HG03439 (cell line): ENCODE data around the gene DYNLL1.
"Not testable (repeated sequence)": the region's sequence is repeated elsewhere in the genome, so short reads cannot be mapped to it uniquely, and the experiment has no call there.

Experiments
- ATAC-seq: cut with Tn5 transposase; IDR thresholded peaks from one replicate; pipeline ENCODE4 v1.9.1; 2021; ENCODE audit warnings: mild to moderate bottlenecking, moderate library complexity; ENCODE audit not compliant: unreplicated experiment

The DYNLL1 gene

DNA sequence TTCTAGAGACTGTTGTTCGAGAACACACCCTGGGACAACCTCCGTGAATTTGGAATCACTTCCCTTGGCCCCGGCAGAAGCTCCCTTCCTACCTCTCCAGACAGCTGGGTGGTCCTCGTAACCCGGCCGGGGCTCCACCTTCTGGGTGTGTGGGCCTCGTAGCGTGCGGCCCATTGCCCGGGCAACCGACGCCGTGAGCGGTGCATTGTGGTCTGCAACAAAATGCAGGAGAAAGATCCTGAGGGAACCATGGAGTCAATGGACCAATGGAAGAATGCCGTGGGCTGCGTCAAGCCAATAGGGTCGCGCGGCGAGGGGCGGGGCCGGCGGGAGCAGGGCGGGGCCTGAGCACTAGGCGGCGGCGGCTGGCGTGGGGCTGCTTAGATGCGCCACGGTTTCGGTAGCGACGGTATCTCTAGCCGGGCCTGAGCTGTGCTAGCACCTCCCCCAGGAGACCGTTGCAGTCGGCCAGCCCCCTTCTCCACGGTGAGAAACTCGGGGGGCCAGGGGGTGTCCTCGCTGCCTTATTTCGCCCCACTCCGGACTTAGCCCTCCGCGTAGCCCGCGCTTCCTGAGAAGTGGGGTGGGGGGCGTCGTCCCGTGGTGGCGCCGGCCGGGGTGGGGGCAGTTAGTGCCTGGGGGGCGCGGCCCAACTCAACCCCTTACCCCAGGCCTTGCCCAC lies at the start of gene DYNLL1:
DYNLL1 (plus strand) TSS at position 383 of the 682 bp plus-strand sequence. CDS start 309 bp downstream, outside the sequence.
- ATAC-seq = peak; percentile 93

DNA sequence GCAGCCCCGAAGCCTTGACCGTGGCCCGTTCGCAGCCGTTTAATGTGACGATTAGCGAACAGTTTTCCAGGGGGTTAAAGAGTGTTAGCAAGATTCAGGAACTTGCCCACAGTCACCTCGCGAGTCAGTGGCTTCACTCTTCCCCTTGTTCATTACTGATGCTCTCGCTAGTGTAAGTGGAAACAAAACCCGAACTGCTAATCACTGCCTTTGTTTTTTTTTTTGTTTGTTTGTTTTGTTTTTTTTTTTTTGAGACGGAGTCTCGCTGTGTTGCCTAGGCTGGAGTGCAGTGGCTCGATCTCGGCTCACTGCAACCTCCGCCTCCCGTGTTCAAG lies 49.1 kb upstream of the DYNLL1 start:
- not testable (repeated sequence) for ATAC-seq

DNA sequence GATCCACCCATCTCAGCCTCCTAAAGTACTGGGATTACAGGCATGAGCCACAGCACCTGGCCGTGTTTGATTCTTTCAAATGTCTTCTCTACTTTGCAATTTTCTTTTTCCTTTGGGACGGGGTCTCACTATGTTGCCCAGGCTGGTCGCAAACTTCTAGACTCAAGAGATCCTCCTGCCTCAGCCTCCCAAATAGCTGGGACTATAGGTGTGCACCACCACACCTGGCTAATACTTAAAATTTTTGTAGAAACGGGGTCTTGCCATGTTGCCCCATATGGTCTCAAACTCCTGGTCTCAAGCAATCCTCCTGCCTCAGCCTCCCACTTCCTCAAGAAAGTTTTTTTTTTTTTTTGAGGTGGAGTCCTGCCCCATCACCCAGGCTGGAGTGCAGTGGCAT lies 47.9 kb upstream of the DYNLL1 start:
- no peak for ATAC-seq

DNA sequence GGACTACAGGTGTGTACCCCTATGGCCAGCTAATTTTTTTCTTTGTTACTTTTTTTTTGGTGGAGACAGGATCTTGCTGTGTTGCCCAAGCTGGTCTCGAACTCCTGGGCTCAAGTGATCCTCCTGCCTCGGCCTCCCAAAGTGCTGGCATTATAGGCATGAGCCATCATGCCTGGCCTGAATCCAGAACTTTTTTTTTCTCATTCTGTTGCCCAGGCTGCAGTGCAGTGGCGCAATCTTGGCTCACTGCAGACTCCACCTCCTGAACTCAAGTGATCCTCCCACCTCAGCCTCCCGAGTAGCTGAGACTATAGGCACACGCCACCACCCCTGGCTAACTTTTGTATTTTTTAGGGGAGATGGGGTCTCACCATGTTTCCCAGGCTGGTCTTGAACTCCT lies 43.4 kb upstream of the DYNLL1 start:
- not testable (repeated sequence) for ATAC-seq

DNA sequence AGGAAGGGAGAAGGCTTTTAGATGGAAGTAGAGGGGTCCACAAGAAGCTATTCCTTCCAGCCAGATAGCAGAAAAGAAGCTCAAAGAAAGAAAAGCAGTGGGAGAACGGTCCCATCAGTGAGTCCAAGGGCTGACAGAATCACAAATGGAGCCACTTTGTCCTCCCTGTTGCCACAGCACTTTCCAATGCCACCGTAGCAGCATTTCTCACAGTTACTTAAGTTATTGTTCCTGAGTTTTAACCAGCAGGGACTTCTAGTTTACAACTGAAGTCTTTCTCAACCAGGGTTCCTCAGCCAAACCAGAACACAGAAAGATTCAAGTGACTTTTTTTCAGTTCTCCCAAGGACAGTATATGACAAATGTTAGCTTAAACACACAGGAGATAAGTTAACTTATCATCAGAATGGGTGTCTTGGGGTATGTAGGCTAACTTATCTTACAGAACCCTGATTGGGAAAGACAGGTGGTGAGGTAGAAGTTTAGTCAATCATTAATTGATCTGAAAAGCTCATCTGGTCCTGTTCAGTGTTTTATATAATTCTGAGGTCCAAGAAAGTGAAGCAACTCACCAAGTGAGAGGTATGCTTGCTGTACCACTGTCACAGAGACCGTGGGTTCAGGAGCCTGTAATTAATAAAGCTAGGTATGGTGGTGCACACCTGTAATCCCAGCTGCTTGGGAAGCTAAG lies 42.7 kb upstream of the DYNLL1 start:
- no peak for ATAC-seq

DNA sequence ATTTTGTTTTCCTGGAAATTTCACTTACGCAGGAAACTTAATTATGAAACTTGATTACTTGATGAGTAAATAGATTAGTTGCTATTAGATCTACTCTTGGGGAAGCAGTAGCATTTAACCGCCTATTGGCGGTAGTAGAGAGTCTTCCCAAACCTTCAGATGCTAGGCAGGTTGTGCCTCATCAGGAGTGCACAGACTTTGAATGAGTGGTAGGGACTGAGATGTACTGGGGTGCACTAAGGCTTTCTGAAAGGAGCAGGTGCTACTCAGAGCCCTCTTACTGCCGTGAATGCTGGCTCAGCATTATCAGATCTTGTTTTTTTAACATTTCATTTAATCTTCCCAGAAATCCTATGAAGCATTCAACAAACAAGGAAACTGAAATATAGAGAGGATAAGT lies 41.9 kb upstream of the DYNLL1 start:
- ATAC-seq = no peak

DNA sequence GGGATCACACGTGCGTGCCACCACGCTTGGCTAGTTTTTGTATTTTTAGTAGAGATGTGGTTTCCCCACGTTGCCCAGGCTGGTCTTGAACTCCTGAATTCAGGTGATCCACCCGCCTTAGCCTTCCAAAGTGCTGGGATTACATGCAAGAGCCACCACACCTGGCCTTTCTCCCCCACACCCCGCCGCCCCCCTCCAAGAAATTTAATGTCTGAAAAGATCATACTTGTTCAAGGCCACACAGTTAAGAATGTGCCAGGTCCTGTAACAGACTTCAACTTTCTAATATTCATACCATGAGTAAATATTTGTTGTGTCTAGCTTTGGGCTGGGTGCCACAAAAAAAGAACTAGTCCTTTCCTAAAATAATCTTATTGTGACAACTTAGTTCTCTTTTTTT lies 40.6 kb upstream of the DYNLL1 start:
- ATAC-seq = no peak

DNA sequence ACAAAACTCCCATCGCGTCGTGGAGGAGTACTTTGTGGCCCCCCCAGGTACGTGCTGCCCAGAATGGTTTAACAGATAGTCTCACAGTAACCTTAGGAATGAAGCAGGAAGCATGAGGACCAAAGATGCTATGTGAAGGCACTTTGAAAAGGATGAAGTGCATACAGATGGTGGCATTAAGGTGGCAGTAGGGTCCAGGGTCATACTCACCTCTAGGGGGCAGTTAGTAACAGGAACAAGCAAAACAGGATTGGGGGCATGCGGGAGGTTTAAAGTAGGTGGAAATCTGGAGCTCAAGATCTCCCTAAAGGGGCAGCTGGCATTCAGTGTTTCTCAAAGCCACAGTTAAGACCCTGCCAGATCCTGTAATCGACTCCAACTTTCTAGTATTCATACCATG lies 38.8 kb upstream of the DYNLL1 start:
- ATAC-seq = no peak

DNA sequence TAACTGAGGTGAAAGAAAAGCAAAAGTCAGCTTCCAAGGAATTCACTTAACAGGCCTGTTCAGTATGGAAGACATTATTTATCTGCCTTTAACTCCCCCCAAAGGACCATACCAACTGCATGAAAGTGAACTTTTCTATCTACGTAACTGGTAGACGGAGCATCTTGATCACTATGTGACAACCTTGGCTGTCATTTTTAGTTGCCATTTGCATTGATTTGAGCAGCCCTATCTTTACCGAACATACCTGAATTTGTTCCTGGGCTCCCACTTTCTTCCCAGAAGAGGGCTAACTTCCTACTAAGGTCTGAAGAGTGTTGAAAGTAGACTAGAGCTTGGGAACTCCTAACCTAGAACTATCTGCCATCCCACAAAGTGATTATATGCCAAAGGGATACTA lies 35.8 kb upstream of the DYNLL1 start:
- no peak for ATAC-seq

DNA sequence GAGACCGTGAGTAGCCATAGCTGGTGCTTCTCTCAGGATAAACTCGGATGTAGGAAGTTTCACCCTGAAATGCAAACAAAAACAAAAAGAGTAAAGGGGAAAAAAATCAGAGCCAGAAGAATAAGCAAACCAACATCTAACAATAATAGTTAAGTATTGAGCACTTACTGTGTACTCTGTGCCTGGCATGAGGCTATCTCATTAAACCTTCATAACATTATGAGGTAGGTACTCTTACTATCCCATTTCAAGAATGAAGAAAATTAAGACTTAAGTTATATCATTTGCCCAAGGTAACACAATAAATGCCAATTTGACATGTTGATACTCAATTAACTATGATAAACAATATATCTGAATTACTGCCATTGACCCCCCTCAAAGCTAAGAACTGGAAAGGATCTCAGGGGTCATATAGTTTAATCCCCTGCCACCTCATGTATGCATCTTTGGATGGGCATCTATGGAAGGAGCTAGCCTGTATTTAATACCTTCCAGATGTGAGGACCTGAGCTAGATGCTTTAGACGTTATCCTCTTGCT lies 33.7 kb upstream of the DYNLL1 start:
- no peak for ATAC-seq

DNA sequence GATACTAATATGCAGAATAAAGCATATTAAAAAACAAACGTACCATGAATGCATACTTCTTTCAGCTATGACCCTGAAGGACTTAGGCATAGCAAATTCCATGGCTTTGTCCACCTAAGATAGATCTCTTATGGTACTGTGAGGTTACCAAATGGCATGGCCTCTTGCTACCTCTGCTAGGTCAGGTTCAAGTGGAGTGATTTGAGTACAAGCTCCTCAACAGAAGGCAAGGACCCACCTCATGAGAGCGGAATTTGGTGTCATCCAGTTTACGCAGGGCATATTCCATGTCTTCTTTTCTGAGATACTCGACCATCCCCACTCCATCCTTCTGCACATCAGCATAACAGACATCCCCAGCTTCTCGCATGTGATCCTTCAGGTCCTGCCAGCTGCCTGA lies 32.2 kb upstream of the DYNLL1 start:
- ATAC-seq = no peak

DNA sequence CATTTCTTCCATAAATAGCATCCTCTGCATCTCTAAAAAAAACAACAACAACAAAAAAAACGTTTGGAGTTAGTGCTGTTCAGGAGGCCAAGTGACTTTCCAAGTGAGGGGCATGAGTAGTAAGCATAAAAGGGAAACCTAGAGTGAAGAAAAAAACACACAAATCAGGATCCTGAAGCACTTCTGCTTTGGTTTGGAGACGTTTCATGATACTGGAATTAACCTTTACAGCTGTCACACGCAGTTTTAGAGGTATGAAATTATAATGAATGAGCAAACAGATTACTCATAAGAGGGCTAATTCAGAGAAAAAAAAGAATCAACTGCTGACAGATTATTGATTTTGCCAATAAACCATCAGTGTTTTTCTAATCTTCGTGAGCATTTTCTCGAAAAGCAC lies 30.2 kb upstream of the DYNLL1 start:
- no peak for ATAC-seq

DNA sequence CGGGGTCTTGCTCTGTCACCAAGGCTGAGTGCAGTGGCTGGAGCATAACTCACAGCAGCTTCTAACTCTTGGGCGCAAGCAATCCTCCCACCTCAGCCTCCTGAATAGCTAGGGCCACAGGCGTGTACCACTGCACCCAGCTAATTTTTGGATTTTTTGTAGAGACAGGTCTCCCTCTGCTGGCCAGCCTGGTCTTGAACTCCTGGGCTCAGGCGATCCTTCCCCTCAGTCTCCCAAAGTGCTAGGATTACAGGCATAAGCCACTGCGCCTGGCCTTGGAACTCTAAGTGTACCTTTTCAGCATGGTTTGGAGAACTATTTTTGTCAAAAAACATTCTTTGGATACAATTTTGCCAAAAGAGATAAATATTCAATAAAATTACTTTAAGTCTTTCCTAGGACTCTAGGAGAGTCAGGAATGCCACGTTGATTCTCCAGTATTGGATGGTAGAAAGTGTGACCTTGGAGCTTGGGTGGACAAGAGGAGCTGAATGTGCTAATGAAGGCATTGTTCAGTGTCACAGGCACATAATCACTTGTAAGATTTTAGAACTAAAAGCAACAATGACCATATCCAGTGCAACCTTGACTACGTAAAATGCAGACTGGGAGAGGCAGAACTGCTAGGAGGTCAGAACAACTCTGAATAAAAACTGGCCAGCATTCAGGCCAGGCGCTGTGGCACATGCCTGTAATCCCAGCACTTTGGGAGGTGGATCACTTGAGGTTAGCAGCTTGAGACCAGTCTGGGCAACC lies 29.2 kb upstream of the DYNLL1 start:
- no peak for ATAC-seq

DNA sequence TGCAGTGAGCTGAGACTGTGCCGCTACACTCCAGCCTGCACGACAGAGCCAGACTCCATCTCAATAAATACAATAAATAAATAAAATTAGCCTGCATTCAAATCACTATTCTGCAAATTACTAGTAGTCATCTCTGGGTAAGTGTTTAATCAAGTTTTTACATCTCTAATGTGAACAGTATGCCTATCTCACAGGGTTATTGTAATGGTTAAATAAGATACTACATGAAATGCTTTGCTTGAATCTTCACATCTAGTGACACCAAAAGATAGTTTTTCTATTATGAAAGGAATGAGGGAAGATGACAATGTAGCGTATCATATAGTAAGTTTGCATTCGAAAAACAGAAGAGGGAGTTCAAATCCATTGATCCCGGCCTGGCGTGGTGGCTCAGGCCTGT lies 28.5 kb upstream of the DYNLL1 start:
- no peak for ATAC-seq

DNA sequence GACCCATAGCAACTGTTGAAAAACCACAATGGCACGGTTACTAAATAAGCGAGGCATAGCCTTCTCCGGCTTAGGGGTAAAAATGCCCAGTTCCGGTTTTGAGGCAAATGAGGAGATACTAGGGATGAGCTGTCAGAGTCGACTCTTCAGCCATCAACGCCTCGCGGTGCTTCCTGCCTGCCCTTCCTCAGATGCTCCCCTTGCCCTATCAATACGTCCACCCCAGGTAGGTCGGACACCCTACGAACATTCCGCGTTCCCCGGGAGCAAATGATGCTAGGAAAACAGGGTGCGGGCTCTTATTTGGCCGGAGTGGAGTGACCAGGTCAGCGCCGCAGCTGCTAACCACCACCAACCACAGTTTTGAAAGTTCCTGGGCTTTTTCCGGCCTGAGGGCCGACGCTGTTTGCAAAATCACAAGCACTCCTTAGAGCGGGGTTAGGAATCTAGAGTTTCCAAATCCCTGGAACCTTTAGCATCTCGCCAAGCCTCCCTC lies 27.5 kb upstream of the DYNLL1 start:
- peak; percentile 14 for ATAC-seq

DNA sequence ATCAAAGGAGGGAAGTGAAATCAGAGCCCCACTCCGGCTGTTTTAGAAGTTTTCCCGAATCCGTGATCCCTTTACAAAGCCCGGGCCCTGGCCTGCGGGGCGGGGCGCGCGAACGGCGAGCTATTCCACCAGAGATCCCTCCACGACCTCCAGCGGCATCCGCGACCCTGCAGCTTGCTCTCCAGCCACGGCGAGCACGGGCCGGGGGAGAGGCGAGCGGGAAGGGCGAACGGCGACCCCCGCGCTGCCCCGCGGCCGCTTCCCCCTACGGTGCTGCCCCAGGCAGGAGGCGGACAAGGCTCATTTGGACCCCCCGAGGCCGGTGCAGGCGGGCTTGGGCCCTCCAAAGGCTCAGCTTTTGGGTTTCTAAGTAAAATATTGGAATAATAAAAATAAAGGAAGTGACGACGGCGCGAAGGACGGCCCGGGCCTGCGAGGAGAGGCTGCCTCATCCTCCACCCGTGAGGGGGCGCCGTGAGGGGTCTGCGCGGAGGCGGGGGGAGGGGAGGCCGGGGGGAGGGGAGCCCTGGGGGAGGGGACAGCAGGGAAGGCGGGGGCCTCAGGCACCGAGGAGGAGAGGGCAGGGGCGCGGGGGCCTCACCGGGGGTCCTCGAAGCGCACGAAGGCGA lies 27.0 kb upstream of the DYNLL1 start:
- peak; percentile 20 for ATAC-seq

DNA sequence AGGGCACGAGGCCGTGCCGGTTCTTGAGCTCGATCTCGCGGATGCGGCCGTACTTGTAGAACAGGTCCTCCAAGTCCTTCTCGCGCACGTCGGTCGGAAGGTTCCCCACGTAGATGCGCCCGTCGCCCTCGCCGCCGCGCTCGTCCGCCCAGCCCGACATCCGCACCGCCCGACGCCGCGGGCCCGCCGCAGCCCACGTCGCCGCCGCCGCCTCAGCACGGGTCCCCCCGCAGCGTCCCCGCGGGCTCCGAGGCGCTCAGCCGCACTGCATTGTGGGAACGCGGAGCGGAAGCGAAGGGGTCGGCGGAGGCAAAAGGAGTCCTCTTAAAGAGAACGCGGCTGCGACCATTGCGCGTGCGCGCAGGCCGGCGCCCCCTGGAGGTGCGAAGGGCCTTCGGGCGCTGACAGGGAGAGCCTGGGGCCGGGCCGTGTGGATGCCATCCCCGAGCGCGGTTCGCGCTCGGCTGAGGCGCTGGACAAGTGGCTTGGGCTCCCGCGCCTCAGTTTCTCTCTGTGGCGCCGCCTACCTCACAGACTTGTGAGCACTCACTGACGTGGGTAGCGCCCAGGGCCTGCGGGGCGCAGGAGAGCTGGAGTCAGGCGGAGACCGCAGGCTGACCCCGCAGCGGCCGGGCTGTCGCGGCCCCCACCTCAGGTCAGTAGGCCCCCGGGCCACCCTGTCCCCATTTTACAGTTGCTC lies 26.3 kb upstream of the DYNLL1 start, which contains the start of gene SRSF9:
SRSF9 (minus strand) TSS at position 299 of the 700 bp plus-strand sequence; CDS start at position 160, 139 bp downstream.
- ATAC-seq = peak; percentile 93

DNA sequence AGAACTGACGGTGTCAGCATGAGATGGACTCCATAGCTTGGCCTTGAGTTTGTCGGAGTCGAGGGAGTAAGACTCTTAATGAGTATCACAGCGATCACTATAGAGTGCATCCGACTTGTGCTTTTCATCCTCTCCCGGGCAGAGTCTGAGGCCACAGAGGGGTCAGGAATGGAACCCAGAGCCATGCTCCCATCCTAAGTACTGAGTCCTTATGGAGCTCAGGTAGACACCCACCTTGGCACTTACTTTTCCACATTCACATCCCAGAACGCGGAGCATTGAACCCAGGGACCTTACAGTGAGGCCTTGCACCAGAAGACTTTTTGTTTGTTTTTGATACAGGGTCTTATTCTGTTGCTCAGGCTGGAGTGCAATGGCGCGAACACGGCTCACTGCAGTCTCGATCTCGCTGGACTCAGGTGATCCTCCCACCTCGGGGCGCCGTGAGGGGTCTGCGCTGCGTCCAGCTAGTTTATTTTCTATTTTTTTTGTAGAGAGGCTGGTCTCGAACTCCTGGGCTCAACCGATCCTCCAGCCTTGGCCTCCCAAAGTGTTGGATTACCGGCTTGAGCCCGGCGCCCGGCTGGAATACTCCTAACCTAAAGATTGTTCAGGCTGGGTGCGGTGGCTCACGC lies 25.6 kb upstream of the DYNLL1 start:
- ATAC-seq = peak; percentile 4

DNA sequence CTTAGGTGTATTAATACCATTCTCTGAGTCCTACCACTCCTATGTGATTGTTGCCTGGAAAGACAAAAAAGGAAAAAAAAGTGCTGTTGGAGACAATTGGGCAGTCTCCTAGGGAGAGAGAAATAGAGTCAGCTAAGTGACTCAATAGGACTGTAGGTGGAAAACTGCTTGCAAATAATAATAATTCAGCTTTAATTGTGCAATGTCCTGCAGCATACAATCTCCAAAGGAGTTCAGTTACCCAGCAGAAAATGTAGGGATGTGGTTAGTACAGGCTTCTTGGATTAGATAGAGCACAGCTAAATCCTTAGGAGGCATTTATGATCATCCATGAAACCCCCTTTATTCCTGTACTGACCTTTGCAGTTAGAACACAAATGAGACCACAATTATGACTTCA lies 23.4 kb upstream of the DYNLL1 start:
- no peak for ATAC-seq
